GM18526 (cell line): ENCODE results near the gene GRB7.

ENCODE experiments used
- POLR2A ChIP-seq: IDR thresholded peaks from 3 replicates; pipeline ENCODE4 v1.6.1; 2011; ENCODE audit not compliant: insufficient read length; ENCODE audit errors: extremely low read depth

Gene GRB7

DNA sequence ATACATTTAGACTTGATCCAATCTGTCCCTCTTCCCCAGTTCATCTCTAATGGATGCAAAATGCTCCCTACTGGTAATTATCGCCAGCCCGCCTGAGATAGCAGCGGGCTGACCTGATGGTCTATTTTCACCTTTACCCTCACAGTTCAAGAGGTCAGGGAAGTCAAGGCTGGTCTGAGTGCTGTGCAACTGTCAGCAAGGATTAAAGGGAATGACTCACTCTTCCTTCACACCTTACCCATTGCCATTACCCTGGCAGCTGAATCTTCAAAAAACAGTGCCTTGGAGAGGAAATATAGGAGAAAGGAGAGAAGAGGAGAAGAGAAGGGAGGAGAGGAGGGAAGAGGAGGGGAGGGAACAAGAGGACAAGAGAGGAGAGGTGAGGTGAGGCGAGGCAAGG lies 36.3 kb downstream of the GRB7 start:
- no peak for TF ChIP-seq POLR2A

- TF ChIP-seq POLR2A = no peak
Measured at GRCh38 chr17:39775031-39775430, 37.3 kb downstream of the GRB7 start.

DNA sequence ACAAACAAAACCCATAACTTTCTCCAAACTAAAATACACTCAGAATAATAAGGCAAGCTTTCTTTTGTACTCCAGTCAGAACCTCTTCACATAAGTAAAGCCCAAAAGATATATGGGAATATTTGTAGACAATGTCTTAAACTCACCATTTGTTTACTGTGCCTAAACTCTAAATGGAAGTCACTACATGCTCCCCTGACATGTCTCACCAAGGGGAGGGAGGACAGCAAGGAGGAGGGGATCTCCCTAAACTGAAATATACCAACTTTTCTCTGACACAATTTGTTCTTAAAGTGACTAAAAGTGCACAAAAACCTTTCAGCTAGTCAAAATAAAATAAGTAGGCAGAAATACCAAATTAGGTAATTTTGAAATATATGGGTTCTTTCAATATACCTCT lies 38.5 kb downstream of the GRB7 start:
- TF ChIP-seq POLR2A = no peak

DNA sequence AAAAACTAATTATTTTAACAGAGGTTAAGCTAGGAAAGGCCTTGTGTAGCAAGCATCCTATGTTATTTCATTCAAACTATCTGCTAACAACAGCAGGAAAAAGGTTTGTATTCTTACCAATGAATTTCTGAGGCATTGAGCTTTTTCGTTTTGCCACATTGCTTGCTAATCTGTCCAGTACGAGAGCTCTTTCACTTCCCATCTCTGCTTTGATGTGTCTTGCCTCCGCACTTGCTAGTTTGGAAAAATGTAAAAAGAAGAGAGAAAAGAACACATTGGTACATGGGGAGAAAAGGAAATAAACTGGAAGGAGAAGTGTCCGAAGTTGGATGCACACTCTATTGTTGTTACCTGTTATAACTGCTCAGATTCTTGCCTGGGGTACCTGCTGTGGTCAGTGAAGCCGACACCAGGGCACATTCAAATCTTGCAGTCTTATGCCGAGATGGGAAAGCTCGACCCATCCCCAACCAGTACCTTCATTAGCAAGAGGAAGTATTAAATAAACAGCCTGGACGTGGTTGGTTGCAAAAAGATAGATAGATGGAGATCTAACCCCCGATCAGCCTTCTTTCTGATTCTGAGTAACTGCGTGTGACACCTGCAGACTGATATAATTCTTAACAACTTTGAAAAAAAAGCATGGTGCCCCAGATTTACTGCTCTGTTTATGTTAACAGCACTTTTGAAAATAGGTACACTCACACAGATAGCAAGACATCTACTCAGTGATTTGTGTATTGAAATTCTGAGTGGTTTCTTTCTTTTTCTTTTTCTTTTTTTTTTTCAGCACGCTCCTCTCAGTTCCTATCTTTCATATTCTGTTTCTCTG lies 40.0 kb downstream of the GRB7 start:
- no peak for TF ChIP-seq POLR2A

DNA sequence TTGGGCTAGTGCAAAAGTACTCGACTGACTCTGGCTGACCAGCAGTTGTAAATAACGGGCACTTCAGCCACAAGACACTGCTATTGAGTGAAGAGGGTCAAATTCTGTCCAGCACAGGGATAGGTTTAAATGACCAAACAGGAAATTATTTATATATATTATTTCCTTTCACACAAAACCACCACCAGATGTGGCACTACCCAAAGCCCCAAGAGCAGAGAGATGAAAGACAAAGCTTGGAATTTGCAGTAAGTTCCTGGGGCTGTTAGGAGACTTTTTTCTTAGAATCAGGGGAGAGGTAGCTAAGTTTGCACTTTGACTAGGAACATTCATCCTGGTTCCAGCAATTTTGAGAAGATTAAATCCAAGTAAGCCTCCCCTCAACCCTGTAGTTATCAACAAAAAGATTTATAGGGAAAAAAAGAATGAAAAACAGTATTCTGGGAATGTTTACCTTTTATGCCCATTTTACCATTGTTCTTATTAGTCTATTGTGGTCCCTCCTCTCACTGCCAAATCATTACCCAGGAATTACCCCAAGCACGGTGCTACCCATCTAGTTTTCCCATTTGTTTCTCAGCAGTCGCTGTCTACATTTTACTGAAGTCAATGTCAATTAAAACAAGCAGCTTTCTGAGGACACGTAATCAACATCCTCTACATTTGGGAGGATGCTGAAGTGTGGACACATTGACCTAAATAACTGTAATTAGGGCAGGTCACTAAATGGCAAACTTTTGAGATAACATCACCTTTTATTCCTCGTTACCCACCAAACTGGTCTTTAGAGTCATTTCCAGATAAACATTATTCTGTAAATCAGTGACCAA lies 43.5 kb downstream of the GRB7 start:
- no peak for TF ChIP-seq POLR2A

GRCh38 chr17:39781861-39782213 lies 44.1 kb downstream of the GRB7 start:
- TF ChIP-seq POLR2A = no peak

- no peak for TF ChIP-seq POLR2A
Measured at GRCh38 chr17:39782481-39782880, 44.7 kb downstream of the GRB7 start.

GRCh38 chr17:39782980-39783379 lies 45.2 kb downstream of the GRB7 start:
- no peak for TF ChIP-seq POLR2A

DNA sequence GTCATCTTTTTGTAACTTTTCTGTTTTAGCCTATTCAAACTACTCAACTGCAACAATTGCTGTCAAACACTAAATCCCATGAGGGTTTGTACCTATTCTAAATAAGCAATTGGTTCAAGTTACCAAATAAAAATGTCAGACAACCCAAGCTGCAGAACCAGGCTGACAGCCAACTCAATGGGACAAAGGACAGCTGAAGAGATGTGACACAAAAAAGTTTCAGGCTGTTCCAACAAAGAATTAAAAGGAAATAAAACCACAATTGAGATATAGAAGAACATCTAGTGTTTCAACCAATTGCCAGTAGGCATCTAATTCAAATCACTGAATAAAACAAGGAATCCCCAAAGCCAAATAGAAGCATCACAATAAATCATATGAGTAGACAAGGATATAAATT lies 49.3 kb downstream of the GRB7 start:
- no peak for TF ChIP-seq POLR2A

DNA sequence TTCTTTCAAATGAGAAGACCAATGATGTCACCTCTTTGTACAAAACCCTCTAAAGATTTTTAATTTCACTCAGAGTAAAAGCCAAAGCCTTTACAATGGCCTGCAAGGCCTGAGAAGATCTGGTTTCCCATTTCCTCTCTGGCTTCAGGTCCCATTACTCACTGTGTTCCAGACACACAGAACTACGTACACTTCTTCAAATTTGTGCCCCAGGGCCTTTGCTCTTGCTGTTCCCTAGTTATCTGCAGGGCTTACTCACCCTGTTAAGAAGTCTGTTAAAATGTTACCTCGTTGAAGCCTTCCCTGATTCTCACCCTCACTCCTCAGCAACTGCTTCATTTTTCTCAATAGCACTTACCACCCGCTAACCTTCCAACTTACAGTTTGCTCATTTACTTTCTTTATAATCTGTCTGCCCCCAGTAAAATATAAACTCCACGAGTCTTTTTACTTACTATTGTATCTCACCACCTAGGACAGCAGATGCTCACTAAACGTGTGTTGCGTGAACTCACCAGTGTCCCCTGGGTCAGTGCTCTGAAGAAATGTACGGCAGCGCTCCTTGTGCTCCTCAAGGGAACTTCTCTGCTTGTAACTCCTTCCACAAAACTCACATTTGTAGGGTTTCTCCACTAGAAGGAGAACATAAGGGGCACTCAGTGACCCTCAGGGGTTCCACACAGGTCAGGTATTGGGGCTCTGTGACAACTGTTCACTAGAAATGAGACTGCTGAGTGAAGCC lies 50.2 kb downstream of the GRB7 start:
- TF ChIP-seq POLR2A = no peak

- no peak for TF ChIP-seq POLR2A
Measured at GRCh38 chr17:39791111-39791992, 53.6 kb downstream of the GRB7 start.

- TF ChIP-seq POLR2A = no peak
Measured at GRCh38 chr17:39792526-39793221, 54.9 kb downstream of the GRB7 start.

- no peak for TF ChIP-seq POLR2A
Measured at GRCh38 chr17:39793301-39793872, 55.6 kb downstream of the GRB7 start.
